Osteocyte (in vitro differentiated cells): ENCODE data around the gene GPR132. TPM values are rescaled to one million over a fixed set of nuclear protein-coding genes. Genes with fewer than 3 reads are reported as not detected.

ENCODE experiments used
- DNase-seq: peaks from one replicate; pipeline ENCODE4 v3.0.0; 2021; ENCODE audit warnings: mixed read lengths; ENCODE audit not compliant: unreplicated experiment; ENCODE audit errors: extremely low spot score
- H3K27ac Mint-ChIP-seq: one replicate; pipeline ENCODE4 v1.8.0; 2021; ENCODE audit warnings: mild to moderate bottlenecking, mixed read lengths; ENCODE audit not compliant: unreplicated experiment
- H3K27me3 Mint-ChIP-seq: one replicate; pipeline ENCODE4 v1.8.0; 2021; ENCODE audit warnings: mixed read lengths; ENCODE audit not compliant: unreplicated experiment
- H3K36me3 Mint-ChIP-seq: one replicate; pipeline ENCODE4 v1.8.0; 2021; ENCODE audit warnings: mixed read lengths; ENCODE audit not compliant: unreplicated experiment
- H3K4me1 Mint-ChIP-seq: one replicate; pipeline ENCODE4 v1.8.0; 2021; ENCODE audit warnings: mixed read lengths; ENCODE audit not compliant: unreplicated experiment
- H3K4me3 Mint-ChIP-seq: one replicate; pipeline ENCODE4 v1.8.0; 2021; ENCODE audit warnings: mild to moderate bottlenecking, moderate library complexity, mixed read lengths; ENCODE audit not compliant: unreplicated experiment
- H3K9me3 Mint-ChIP-seq: one replicate; pipeline ENCODE4 v1.8.0; 2021; ENCODE audit warnings: mixed read lengths; ENCODE audit not compliant: unreplicated experiment
- total RNA-seq: library from RNA; stranded (reverse); gene quantifications from 2 replicates; pipeline ENCODE4 v1.2.1, GENCODE V29; 2021
- TF ChIP-seq, protein P1 (sequence below): fragments of 200-600 bp; sonication (generic); IDR thresholded peaks from 2 replicates; pipeline ENCODE4 v1.5.0; 2021; ENCODE audit warnings: antibody characterized with exemption, mild to moderate bottlenecking, moderate library complexity

GPR132 gene
- total RNA-seq, 1 donor from 2014 or later: 0.24 TPM

DNA sequence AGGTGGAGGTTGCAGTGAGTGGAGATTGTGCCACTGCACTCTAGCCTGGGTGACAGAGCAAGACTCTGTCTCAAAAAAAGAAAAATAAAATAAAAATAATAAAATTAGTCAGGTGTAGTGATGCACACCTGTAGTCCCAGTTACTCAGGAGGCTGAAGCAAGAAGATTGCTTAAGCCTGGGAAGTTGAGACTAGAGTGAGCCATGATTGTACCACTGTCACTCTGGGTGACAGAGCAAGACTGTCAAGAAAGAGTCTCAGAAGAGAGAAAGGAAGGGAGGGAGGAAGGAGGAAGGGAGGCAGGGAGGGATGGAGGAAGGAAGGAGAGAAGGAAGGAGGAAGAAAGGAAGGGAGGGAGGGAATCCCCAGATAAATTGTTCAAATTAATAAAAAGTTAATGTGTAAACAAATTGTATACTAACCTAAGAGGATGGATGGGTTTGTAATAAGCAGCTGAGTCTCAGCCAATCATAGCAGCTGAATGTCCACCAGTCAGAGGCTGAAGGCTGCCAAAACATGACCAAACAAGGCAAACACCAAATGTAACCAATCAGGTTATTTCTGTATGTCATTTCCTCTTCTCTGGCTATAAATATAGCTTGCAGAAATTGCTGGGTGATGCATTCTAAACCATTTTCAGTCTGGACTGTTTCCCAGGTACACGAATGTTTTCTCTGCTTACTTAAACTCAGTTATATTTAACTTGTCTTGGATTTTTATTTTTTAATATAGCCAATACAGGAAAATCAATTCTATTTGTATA, 38.2 kb downstream of the GPR132 start:
- TF ChIP-seq, protein P1, sequence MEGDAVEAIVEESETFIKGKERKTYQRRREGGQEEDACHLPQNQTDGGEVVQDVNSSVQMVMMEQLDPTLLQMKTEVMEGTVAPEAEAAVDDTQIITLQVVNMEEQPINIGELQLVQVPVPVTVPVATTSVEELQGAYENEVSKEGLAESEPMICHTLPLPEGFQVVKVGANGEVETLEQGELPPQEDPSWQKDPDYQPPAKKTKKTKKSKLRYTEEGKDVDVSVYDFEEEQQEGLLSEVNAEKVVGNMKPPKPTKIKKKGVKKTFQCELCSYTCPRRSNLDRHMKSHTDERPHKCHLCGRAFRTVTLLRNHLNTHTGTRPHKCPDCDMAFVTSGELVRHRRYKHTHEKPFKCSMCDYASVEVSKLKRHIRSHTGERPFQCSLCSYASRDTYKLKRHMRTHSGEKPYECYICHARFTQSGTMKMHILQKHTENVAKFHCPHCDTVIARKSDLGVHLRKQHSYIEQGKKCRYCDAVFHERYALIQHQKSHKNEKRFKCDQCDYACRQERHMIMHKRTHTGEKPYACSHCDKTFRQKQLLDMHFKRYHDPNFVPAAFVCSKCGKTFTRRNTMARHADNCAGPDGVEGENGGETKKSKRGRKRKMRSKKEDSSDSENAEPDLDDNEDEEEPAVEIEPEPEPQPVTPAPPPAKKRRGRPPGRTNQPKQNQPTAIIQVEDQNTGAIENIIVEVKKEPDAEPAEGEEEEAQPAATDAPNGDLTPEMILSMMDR: no peak
- Mint-ChIP-seq H3K4me3 (no peak overlapping the region), H3K27me3 (no peaks in the 10 kb centered on the region), H3K9me3 (no peaks in the 10 kb centered on the region), H3K27ac (no peak overlapping the region), H3K36me3 (no peaks in the 10 kb centered on the region), H3K4me1 (peaks cover 32% of the 10 kb centered on the region)
- DNase-seq: no peak

DNA sequence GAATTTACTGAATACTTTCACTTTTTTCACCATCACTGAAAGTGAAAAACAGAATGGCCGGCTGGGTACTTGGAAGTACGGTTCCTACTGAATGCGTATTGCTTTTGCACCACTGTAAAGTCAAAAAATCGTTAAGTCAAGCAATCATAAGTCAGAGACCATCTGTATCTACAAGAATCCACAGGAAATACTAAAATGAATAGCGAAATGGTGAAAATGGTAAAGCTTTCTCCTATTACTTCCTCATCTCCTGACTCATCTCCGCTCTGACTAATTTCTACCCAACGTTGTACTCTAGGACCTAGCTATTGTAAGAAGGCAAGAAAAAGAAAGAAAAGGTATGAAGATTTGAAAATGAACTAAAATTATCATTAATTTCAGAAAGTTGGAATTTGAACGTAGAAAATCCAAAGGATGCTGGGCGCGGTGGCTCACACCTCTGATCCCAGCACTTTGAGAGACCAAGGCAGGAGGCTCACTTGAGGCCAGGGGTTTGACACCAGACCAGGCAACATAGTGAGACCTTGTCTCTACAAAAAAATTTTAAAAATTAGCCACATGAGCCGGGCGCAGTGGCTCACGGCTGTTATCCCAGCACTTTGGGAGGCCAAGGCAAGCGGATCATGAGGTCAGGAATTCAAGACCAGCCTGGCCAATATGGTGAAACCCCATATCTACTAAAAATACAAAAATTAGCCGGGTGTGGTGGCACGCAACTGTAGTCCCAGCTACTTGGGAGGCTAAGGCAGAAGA, 39.0 kb downstream of the GPR132 start:
- DNase-seq: no peak
- Mint-ChIP-seq H3K9me3 (no peaks in the 10 kb centered on the region), H3K4me3 (no peak overlapping the region), H3K36me3 (no peaks in the 10 kb centered on the region), H3K27ac (peak overlapping the region; percentile 85), H3K4me1 (peaks cover 39% of the 10 kb centered on the region), H3K27me3 (no peaks in the 10 kb centered on the region)
- TF ChIP-seq, protein P1: no peak

DNA sequence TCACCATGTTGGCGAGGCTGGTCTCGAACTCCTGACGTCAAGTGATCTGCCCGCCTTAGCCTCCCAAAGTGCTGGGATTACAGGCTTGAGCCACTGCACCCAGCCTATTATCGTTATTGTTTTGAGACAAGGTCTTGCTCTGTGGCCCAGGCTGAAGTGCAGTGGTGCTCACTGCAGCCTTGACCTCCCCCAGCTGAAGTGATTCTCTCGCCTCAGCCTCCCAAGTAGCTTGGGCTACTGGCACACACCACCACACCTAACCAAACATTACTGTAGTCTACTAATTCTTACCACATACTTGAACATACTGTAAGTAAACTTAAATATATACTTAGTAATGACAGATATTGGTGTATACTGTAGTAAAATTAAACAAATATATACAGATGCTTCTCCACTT, 39.8 kb downstream of the GPR132 start:
- no peak overlapping the region for H3K4me3 Mint-ChIP-seq
- DNase-seq: no peak
- peaks cover 39% of the 10 kb centered on the region for H3K4me1 Mint-ChIP-seq
- no peaks in the 10 kb centered on the region for H3K27me3 Mint-ChIP-seq
- no peaks in the 10 kb centered on the region for H3K9me3 Mint-ChIP-seq
- H3K27ac Mint-ChIP-seq: peak overlapping the region; percentile 85
- TF ChIP-seq, protein P1: no peak
- H3K36me3 Mint-ChIP-seq: no peaks in the 10 kb centered on the region

DNA sequence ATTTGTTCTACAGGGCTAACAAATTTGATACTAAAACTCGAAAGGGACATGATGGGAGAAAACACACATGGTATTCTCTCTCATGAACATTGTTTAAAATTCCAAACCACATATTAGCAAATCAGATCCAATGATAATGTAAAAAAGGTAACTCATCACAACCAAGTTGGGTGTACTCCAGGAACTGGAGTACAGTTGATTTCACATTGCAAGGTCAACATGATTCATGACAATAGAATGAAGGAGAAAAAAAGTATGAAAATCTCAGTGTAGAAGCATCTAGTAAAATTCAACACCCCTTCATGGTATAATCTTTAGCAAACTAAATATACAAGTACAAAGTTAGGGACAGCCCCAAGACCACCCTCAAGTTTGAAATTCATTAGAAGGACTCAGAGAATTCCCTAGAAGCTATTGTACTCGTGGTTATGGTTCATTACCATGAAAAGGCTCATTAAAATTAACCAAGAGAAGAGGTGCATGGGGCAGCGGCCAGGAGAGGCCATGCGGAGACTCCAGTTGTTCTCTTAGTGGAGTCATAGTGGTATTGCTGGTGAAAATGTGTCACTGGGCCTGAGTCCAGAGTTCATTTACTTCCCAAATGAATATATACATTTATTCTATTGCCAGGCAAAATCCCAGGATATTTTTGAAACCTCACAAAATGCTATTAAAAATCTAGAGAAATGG, 41.3 kb downstream of the GPR132 start:
- H3K36me3 Mint-ChIP-seq: no peaks in the 10 kb centered on the region
- no peaks in the 10 kb centered on the region for H3K27me3 Mint-ChIP-seq
- H3K4me3 Mint-ChIP-seq: no peak overlapping the region
- H3K27ac Mint-ChIP-seq: peak overlapping the region; percentile 85
- no peak for DNase-seq
- H3K9me3 Mint-ChIP-seq: no peaks in the 10 kb centered on the region
- TF ChIP-seq, protein P1: no peak
- H3K4me1 Mint-ChIP-seq: peaks cover 52% of the 10 kb centered on the region

DNA sequence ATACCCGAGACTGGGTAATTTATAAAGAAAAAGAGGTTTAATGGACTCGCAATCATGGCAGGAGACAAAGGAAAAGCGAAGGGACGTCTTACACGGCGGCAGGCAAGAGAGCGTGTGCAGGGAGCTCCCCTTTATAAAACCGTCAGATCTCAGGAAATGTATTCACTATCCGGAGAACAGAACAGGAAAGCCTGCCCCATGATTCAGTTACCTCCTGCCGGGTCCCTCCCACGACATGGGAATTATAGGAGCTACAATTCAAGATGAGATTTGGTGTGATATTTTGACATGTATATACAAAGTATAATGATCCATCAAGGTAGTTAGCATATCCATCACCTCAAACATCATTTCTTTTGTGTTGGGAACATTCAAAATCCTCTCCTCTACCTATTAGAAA, 42.1 kb downstream of the GPR132 start:
- TF ChIP-seq, protein P1: no peak
- Mint-ChIP-seq H3K27me3 (no peaks in the 10 kb centered on the region), H3K27ac (peak overlapping the region; percentile 85), H3K9me3 (no peaks in the 10 kb centered on the region), H3K4me3 (no peak overlapping the region), H3K36me3 (no peaks in the 10 kb centered on the region), H3K4me1 (peaks cover 56% of the 10 kb centered on the region)
- no peak for DNase-seq
